Ascending aorta (tissue), 2 donors: ENCODE data around the gene CDIPT. TPM values are rescaled to one million over a fixed set of nuclear protein-coding genes. Genes with fewer than 3 reads are reported as not detected.

Experiments used
- DNase-seq, 2 donors: peaks; one replicate each; pipeline ENCODE4 v3.0.0-alpha.2; 2019; ENCODE audit warnings: low spot score in 2 of 2
- H3K27ac ChIP-seq, 2 donors: fragments of 200-600 bp; sonication (generic); one replicate each; pipeline ENCODE4 v1.5.1; 2016 to 2017; ENCODE audit warnings: mild to moderate bottlenecking in 1 of 2
- H3K27me3 ChIP-seq: fragments of 200-600 bp; sonication (generic); one replicate; pipeline ENCODE4 v1.5.1; 2017
- H3K36me3 ChIP-seq, 2 donors: fragments of 200-600 bp; sonication (generic); one replicate each; pipeline ENCODE4 v1.5.1; 2016
- H3K4me1 ChIP-seq, 2 donors: fragments of 200-600 bp; sonication (generic); one replicate each; pipeline ENCODE4 v1.5.1; 2016 to 2017; ENCODE audit warnings: mild to moderate bottlenecking in 1 of 2
- H3K4me3 ChIP-seq, 2 donors: fragments of 200-600 bp; sonication (generic); one replicate each; pipeline ENCODE4 v1.5.1; 2016 to 2017; ENCODE audit warnings: mild to moderate bottlenecking in 1 of 2
- H3K9me3 ChIP-seq, 2 donors: fragments of 200-600 bp; sonication (generic); one replicate each; pipeline ENCODE4 v1.5.1; 2016
- CTCF ChIP-seq, 3 experiments: fragments of 200-600 bp in 2 of 3; fragments of 450-650 bp in 1 of 3; sonication (generic) in 2 of 3; IDR thresholded peaks; one replicate each; pipeline ENCODE4 v1.5.1; 2016 to 2019; ENCODE audit warnings: antibody characterized with exemption in 3 of 3, mild to moderate bottlenecking in 1 of 3, moderate library complexity in 1 of 3
- intact Hi-C: fragments of 100-400 bp; cut with DNase I; formaldehyde crosslinking; loops from one replicate; pipeline ENCODE4 v1.15.1; 2023
- total RNA-seq: library from RNA; depleted of rRNA; stranded (reverse); fragments of >200 nt; gene quantifications from one replicate; pipeline ENCODE4 v1.1.0, GENCODE V29; 2016

The CDIPT gene
- total RNA-seq, 1 donor from 2014 or later: 174 TPM

GRCh38 chr16:29899516-29900101 lies 36.6 kb upstream of the CDIPT start, which contains the start of gene SEZ6L2:
SEZ6L2 (minus strand) TSS chr16:29899550; CDS start chr16:29899019, 531 bp downstream.
- Histone ChIP-seq H3K4me1 (peaks cover 4 to 7% of the 10 kb centered on the region in 2 donors), H3K27me3 (peaks cover 4% of the 10 kb centered on the region), H3K27ac (no peak within 1 kb of the TSS), H3K36me3 (no peaks in the 10 kb centered on the region), H3K9me3 (no peaks in the 10 kb centered on the region), H3K4me3 (peak within 1 kb of the TSS; percentile 57 to 77)
- DNase-seq: no peak
- intact Hi-C loops: loop anchor here (1.0 kb wide), 2 partner anchors 27 to 36 kb away; partner anchors contain the start of genes CDIPT and KCTD13
- TF ChIP-seq CTCF (IDR thresholded peaks at IDR 0.05): no peak

- H3K4me1 ChIP-seq: peaks cover 4 to 7% of the 10 kb centered on the region in 2 donors
- H3K4me3 ChIP-seq: no peak overlapping the region
- no peaks in the 10 kb centered on the region for H3K36me3 ChIP-seq
- peaks cover 4% of the 10 kb centered on the region for H3K27me3 ChIP-seq
- DNase-seq: no peak
- intact Hi-C loops: no loop called here
- TF ChIP-seq CTCF (IDR thresholded peaks at IDR 0.05): no peak
- no peak overlapping the region for H3K27ac ChIP-seq
- H3K9me3 ChIP-seq: no peaks in the 10 kb centered on the region
Measured at GRCh38 chr16:29898804-29899515, 35.9 kb upstream of the CDIPT start.

- intact Hi-C loops: no loop called here
- H3K4me3 ChIP-seq: no peak overlapping the region
- H3K36me3 ChIP-seq: no peaks in the 10 kb centered on the region
- TF ChIP-seq CTCF (IDR thresholded peaks at IDR 0.05): no peak
- H3K9me3 ChIP-seq: no peaks in the 10 kb centered on the region
- peaks cover 4% of the 10 kb centered on the region for H3K27me3 ChIP-seq
- H3K4me1 ChIP-seq: peaks cover 4 to 7% of the 10 kb centered on the region in 2 donors
- H3K27ac ChIP-seq: no peak overlapping the region
- DNase-seq: no peak
Measured at GRCh38 chr16:29898135-29898803, 35.2 kb upstream of the CDIPT start.

GRCh38 chr16:29897333-29897732 lies 34.3 kb upstream of the CDIPT start:
- Histone ChIP-seq H3K27ac (no peak overlapping the region), H3K36me3 (no peaks in the 10 kb centered on the region), H3K27me3 (peaks cover 4% of the 10 kb centered on the region), H3K4me1 (peaks cover 4 to 7% of the 10 kb centered on the region in 2 donors), H3K4me3 (no peak overlapping the region), H3K9me3 (no peaks in the 10 kb centered on the region)
- intact Hi-C loops: no loop called here
- TF ChIP-seq CTCF (IDR thresholded peaks at IDR 0.05): no peak
- DNase-seq: no peak

GRCh38 chr16:29896841-29897240 lies 33.8 kb upstream of the CDIPT start:
- no peak for TF ChIP-seq CTCF (IDR thresholded peaks at IDR 0.05)
- Histone ChIP-seq H3K4me3 (no peak overlapping the region), H3K36me3 (no peaks in the 10 kb centered on the region), H3K27me3 (peaks cover 4% of the 10 kb centered on the region), H3K4me1 (peaks cover 4 to 7% of the 10 kb centered on the region in 2 donors), H3K27ac (no peak overlapping the region), H3K9me3 (no peaks in the 10 kb centered on the region)
- no peak for DNase-seq
- intact Hi-C loops: no loop called here
